Measurements from ENCODE around the gene SPATA31D3.
"Not testable (repeated sequence)": the region's sequence is repeated elsewhere in the genome, so short reads cannot be mapped to it uniquely, and the experiment has no call there.

Gene SPATA31D3

DNA sequence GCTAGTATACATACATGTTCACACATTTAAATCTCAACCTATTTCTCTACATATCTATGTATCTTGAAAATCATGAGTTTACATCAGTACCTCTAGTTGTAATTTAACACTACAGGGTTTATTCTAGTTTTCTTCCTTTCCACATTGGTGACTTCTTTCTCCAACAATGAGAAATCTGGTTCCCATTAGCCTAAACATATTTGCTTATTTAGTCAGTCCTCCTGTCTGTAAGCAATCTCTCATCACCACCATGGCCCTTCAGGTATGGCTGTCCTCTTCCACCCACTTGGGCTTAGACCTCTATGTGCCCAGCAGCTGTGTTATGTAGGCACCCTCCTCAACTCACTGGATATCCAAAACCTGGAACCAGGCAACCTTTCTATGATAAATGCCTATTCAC, 37.3 kb downstream of the SPATA31D3 start:
- DNase-seq: no peak

- no peak for DNase-seq
Observed at GRCh38 chr9:81981883-81982282, 38.6 kb downstream of the SPATA31D3 start.

- DNase-seq: no peak
Observed at GRCh38 chr9:81984928-81985327, 41.6 kb downstream of the SPATA31D3 start.

- no peak for DNase-seq
Observed at GRCh38 chr9:81986051-81986450, 42.8 kb downstream of the SPATA31D3 start.

DNA sequence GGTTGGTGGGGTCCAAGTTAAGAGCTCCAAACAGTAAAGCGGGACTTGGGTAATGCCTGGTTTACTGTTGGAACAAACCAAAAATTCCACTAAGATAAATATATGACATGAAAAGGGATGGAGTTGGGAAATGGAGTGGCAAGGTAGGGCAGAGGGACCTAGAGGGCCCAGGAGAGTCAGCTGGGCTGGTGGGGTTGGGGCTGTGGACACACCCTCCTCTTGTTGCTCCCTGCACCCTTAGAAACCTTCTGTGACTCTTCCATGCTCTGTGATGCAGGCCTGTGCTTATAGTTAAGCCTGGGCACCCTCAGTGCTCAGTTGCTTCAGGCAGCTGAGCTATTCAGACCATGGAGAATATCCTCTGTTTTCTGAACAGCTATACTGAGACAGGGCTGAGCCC, 45.2 kb downstream of the SPATA31D3 start, which contains the start of gene SPATA31D1:
TSS of gene SPATA31D1 (plus strand) at position 301 of the 400 bp plus-strand sequence. CDS start at position 348, 47 bp downstream.
- DNase-seq: not testable (repeated sequence)

GRCh38 chr9:81989700-81990099, 46.4 kb downstream of the SPATA31D3 start:
- DNase-seq: no peak

DNA sequence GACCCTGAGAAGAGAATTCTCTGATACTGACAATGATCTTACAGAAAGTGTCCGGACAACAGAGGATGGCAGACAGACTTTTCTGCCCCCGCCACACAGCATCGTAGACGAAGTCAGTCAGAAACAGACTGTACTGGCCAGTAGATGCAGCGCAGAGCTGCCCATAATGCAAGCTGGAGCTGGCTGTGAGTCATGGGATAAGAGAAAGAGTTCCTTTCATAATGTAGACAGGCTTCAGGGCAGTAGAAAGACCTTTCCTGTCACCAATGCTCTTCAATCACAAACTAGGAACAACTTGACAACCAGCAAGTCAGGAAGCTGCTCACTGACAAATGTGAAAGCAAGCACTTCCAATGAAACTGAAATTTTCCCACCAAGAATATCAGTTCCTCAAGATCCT, 50.4 kb downstream of the SPATA31D3 start:
- DNase-seq: no peak

Measured in activated CD8-positive, alpha-beta memory T cell treated with anti-CD3 and anti-CD28 coated beads for 24 hours (primary cell).